ENCODE measurements around the gene SYT9. TPM values are rescaled to one million over a fixed set of nuclear protein-coding genes. Genes with fewer than 3 reads are reported as not detected.

Gene SYT9
- total RNA-seq, 2 donors from 2014 or later, result 0.81 to 2.2 TPM

DNA sequence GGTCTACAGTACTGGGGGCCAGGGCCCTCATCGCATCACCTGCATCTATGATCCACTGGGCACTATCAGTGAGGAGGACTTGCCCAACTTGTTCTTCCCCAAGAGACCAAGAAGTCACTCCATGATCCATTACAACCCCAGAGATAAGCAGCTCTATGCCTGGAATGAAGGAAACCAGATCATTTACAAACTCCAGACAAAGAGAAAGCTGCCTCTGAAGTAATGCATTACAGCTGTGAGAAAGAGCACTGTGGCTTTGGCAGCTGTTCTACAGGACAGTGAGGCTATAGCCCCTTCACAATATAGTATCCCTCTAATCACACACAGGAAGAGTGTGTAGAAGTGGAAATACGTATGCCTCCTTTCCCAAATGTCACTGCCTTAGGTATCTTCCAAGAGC, 258.3 kb downstream of the SYT9 start:
- H3K27ac ChIP-seq (ENCODE audit: low read depth, low read length), result no peak overlapping the region
- H3K4me3 Mint-ChIP-seq, result no peak overlapping the region
- peaks cover 5% of the 10 kb centered on the region for H3K27me3 ChIP-seq (ENCODE audit: control insufficient read depth, insufficient read depth, low read length, poor library complexity, severe bottlenecking)
- no peak overlapping the region for H3K9ac ChIP-seq (ENCODE audit: extremely low read depth, low read length, poor library complexity, severe bottlenecking)
- 92 to 100% methylated on average over 1 to 2 of the region's 2 CpGs for WGBS, 2 experiments (ENCODE audit: insufficient coverage in 1 of 2, insufficient read length in 1 of 2)
- peaks cover 5% of the 10 kb centered on the region for H3K27me3 Mint-ChIP-seq (ENCODE audit: insufficient read depth)
- no peak for DNase-seq
- H3K9me3 ChIP-seq (ENCODE audit: control insufficient read depth, low read length), result no peaks in the 10 kb centered on the region
- H3K9me3 Mint-ChIP-seq, result no peaks in the 10 kb centered on the region
- no peak overlapping the region for H3K27ac Mint-ChIP-seq
- TF ChIP-seq, protein P1, sequence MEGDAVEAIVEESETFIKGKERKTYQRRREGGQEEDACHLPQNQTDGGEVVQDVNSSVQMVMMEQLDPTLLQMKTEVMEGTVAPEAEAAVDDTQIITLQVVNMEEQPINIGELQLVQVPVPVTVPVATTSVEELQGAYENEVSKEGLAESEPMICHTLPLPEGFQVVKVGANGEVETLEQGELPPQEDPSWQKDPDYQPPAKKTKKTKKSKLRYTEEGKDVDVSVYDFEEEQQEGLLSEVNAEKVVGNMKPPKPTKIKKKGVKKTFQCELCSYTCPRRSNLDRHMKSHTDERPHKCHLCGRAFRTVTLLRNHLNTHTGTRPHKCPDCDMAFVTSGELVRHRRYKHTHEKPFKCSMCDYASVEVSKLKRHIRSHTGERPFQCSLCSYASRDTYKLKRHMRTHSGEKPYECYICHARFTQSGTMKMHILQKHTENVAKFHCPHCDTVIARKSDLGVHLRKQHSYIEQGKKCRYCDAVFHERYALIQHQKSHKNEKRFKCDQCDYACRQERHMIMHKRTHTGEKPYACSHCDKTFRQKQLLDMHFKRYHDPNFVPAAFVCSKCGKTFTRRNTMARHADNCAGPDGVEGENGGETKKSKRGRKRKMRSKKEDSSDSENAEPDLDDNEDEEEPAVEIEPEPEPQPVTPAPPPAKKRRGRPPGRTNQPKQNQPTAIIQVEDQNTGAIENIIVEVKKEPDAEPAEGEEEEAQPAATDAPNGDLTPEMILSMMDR (conservative IDR thresholded peaks at IDR 0.05), result no peak
- H3K4me1 Mint-ChIP-seq, result peaks cover 51% of the 10 kb centered on the region
- no peaks in the 10 kb centered on the region for H3K36me3 ChIP-seq (ENCODE audit: control insufficient read depth, insufficient read depth, low read length)
- H3K4me1 ChIP-seq (ENCODE audit: control insufficient read depth, insufficient read depth, low read length), result peaks cover 27% of the 10 kb centered on the region
- H3K36me3 Mint-ChIP-seq (ENCODE audit: low read depth), result no peaks in the 10 kb centered on the region
- no peak overlapping the region for H3K4me3 ChIP-seq (ENCODE audit: low read length)

DNA sequence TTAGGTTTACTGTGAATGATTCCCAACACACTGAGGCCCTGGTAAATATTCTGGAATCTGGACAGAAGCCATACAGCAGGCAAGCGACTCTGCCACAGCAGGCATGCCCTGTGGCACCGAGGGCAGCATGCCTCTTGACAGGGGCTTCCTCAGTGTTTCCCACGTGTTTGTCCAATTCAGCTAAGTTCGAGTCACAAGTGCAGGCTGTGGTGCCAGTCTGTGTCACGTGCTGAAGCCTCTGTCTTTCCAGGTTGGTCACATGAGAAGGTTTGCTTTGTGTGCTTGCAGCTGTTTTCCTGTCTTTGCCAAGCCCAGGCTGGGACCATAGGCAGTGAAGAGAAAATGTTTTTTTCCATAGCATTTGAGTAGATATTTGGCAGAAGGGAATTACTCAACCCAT, 259.7 kb downstream of the SYT9 start:
- H3K9ac ChIP-seq (ENCODE audit: extremely low read depth, low read length, poor library complexity, severe bottlenecking), result no peak overlapping the region
- WGBS, 2 experiments (ENCODE audit: insufficient coverage in 1 of 2, insufficient read length in 1 of 2), result 86 to 97% methylated on average over 3 to 5 of the region's 5 CpGs
- H3K4me1 ChIP-seq (ENCODE audit: control insufficient read depth, insufficient read depth, low read length), result peaks cover 27% of the 10 kb centered on the region
- H3K36me3 ChIP-seq (ENCODE audit: control insufficient read depth, insufficient read depth, low read length), result no peaks in the 10 kb centered on the region
- no peak overlapping the region for H3K4me3 ChIP-seq (ENCODE audit: low read length)
- Mint-ChIP-seq H3K9me3 (no peaks in the 10 kb centered on the region), H3K36me3 (ENCODE audit: low read depth) (no peaks in the 10 kb centered on the region), H3K27ac (no peak overlapping the region), H3K4me1 (peaks cover 60% of the 10 kb centered on the region), H3K27me3 (ENCODE audit: insufficient read depth) (peaks cover 14% of the 10 kb centered on the region), H3K4me3 (no peak overlapping the region)
- DNase-seq, result no peak
- no peak overlapping the region for H3K27ac ChIP-seq (ENCODE audit: low read depth, low read length)
- H3K27me3 ChIP-seq (ENCODE audit: control insufficient read depth, insufficient read depth, low read length, poor library complexity, severe bottlenecking), result peaks cover 7% of the 10 kb centered on the region
- TF ChIP-seq, protein P1 (conservative IDR thresholded peaks at IDR 0.05), result no peak
- H3K9me3 ChIP-seq (ENCODE audit: control insufficient read depth, low read length), result no peaks in the 10 kb centered on the region

DNA sequence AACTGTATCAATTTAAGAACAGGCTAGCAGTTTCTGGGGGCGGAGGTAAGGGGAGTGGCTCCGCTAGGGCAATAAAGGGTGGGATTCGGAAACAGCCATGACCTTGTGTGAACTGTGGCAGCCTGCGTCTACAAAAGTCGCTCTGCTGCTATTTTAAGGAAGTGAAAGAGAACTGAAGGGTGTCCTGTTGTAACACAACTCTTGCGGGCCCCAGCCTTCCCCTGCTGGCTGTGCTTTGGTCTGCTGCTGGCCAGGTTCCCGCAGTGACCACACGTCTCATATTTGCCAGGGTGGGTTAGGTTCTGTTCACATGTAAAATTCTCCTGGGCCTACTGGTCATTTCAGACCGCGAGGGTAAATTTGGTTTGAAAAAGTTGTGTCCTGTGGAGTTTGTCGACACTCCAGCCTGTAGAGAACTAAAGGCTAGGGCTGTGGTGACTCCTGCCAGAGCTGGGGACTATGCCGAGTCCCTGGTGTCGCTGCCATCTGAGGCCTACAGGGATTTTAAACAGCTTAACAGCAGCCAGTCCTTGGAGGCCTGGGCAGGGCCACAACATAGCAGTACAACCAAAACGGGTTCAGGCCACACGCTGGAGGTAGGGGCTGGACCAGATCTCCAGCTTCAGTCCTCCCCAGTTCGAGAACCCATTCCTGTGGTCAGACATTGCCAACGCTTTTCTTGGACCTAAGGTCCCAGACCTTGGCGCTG, 261.0 kb downstream of the SYT9 start:
- H3K27ac Mint-ChIP-seq, result peak overlapping the region; percentile 68

More for the DNA sequence above, 261.0 kb downstream of the SYT9 start:
- H3K27me3 Mint-ChIP-seq (ENCODE audit: insufficient read depth), result peaks cover 22% of the 10 kb centered on the region
- TF ChIP-seq, protein P1 (conservative IDR thresholded peaks at IDR 0.05), result no peak
- Histone ChIP-seq H3K4me1 (ENCODE audit: control insufficient read depth, insufficient read depth, low read length) (peaks cover 27% of the 10 kb centered on the region), H3K27me3 (ENCODE audit: control insufficient read depth, insufficient read depth, low read length, poor library complexity, severe bottlenecking) (peaks cover 7% of the 10 kb centered on the region), H3K36me3 (ENCODE audit: control insufficient read depth, insufficient read depth, low read length) (no peaks in the 10 kb centered on the region), H3K9me3 (ENCODE audit: control insufficient read depth, low read length) (no peaks in the 10 kb centered on the region), H3K9ac (ENCODE audit: extremely low read depth, low read length, poor library complexity, severe bottlenecking) (peak overlapping the region; percentile 43), H3K4me3 (ENCODE audit: low read length) (peak overlapping the region; percentile 89), H3K27ac (ENCODE audit: low read depth, low read length) (no peak overlapping the region)
- peak; percentile 59 for DNase-seq
- peak overlapping the region; percentile 77 for H3K4me3 Mint-ChIP-seq
- WGBS, 2 experiments (ENCODE audit: insufficient coverage in 1 of 2, insufficient read length in 1 of 2), result 64 to 65% methylated on average over 13 to 18 of the region's 18 CpGs
- no peaks in the 10 kb centered on the region for H3K9me3 Mint-ChIP-seq
- H3K4me1 Mint-ChIP-seq, result peaks cover 60% of the 10 kb centered on the region
- no peaks in the 10 kb centered on the region for H3K36me3 Mint-ChIP-seq (ENCODE audit: low read depth)
